ENCODE measurements around the gene FBLN2. TPM values are rescaled to one million over a fixed set of nuclear protein-coding genes. Genes with fewer than 3 reads are reported as not detected.

FBLN2 gene
- total RNA-seq, 4 donors from 2014 or later = 6.3 to 122 (median 25.7) TPM

GRCh38 chr3:13665582-13666226, 116.8 kb downstream of the FBLN2 start:
- 41 to 51% methylated on average over 8 of the region's 16 CpGs for WGBS, 2 donors

GRCh38 chr3:13666227-13666619, 117.3 kb downstream of the FBLN2 start:
- intact Hi-C loops (cut with DNase I) = no loop called here
- H3K36me3 ChIP-seq = no peaks in the 10 kb centered on the region
- H3K27me3 ChIP-seq = peaks cover 0 to 94% (median 0%) of the 10 kb centered on the region in 4 donors
- H3K9me3 ChIP-seq = no peaks in the 10 kb centered on the region
- no peak overlapping the region for H3K4me3 ChIP-seq
- DNase-seq = no peak
- no peak overlapping the region for H3K27ac ChIP-seq
- 72% methylated on average over 3 of the region's 4 CpGs; no CpG with 5 or more reads in 1 of the 2 donors for WGBS, 2 donors
- TF ChIP-seq, protein P1, sequence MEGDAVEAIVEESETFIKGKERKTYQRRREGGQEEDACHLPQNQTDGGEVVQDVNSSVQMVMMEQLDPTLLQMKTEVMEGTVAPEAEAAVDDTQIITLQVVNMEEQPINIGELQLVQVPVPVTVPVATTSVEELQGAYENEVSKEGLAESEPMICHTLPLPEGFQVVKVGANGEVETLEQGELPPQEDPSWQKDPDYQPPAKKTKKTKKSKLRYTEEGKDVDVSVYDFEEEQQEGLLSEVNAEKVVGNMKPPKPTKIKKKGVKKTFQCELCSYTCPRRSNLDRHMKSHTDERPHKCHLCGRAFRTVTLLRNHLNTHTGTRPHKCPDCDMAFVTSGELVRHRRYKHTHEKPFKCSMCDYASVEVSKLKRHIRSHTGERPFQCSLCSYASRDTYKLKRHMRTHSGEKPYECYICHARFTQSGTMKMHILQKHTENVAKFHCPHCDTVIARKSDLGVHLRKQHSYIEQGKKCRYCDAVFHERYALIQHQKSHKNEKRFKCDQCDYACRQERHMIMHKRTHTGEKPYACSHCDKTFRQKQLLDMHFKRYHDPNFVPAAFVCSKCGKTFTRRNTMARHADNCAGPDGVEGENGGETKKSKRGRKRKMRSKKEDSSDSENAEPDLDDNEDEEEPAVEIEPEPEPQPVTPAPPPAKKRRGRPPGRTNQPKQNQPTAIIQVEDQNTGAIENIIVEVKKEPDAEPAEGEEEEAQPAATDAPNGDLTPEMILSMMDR (IDR thresholded peaks at IDR 0.05) = no peak
- TF ChIP-seq POLR2A (IDR thresholded peaks at IDR 0.05) = no peak
- H3K4me1 ChIP-seq = no peaks in the 10 kb centered on the region

More at GRCh38 chr3:13665582-13666226, 116.8 kb downstream of the FBLN2 start:
- Histone ChIP-seq H3K27me3 (peaks cover 0 to 93% (median 0%) of the 10 kb centered on the region in 4 donors), H3K36me3 (no peaks in the 10 kb centered on the region), H3K4me3 (no peak overlapping the region), H3K4me1 (no peaks in the 10 kb centered on the region), H3K9me3 (no peaks in the 10 kb centered on the region), H3K27ac (no peak overlapping the region)
- TF ChIP-seq, protein P1 (IDR thresholded peaks at IDR 0.05) = no peak
- no peak for TF ChIP-seq POLR2A (IDR thresholded peaks at IDR 0.05)
- DNase-seq = no peak
- intact Hi-C loops (cut with DNase I) = no loop called here

DNA sequence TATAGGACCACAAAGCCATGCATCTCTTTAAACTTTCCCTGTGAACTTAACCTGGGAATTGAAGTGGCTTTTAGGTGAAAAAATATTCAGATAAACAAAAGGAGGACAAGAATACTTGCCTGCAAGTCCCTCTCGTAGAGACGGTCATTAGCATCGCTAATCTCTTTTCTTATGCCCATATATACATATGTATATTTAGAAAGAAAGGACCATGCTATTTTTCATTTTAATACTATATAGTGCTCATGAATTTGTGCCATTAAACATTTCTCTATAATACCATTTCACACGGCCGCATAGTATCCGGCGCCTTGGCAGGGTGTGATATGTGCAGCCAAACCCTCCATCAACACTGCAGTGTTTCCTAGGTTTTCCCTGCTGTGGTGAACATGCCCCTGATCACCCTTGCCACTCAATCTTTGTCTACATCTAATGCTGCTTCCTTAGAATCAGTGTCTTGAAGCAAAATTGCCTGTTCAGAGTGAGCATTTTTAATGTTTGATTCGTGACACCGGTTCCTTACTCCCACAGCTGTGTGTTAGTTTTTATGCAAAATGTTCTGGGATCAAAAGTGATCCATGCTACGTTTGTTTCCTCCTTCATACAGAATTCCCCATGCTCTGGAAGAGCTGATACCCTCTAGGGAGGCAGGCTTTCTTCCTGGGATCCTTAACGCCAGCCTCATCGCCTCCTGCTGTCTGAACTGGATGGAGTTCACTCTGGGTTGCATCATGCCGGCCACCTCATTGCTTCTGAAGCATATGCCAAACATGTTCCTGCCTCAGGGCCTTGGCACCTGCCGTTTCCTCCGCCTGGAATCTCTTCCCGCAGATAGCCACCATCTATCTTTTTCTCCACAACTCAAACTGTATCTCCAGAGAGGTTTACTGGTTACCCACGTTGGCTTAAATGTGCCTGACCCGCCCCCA, 118.1 kb downstream of the FBLN2 start:
- Histone ChIP-seq H3K4me1 (no peaks in the 10 kb centered on the region), H3K9me3 (no peaks in the 10 kb centered on the region), H3K4me3 (no peak overlapping the region), H3K36me3 (no peaks in the 10 kb centered on the region), H3K27me3 (peaks cover 0 to 93% (median 0%) of the 10 kb centered on the region in 4 donors), H3K27ac (no peak overlapping the region)
- no peak for TF ChIP-seq POLR2A (IDR thresholded peaks at IDR 0.05)
- TF ChIP-seq, protein P1 (IDR thresholded peaks at IDR 0.05) = no peak
- 52 to 64% methylated on average over 18 of the region's 18 CpGs for WGBS, 2 donors
- intact Hi-C loops (cut with DNase I) = no loop called here
- no peak for DNase-seq

DNA sequence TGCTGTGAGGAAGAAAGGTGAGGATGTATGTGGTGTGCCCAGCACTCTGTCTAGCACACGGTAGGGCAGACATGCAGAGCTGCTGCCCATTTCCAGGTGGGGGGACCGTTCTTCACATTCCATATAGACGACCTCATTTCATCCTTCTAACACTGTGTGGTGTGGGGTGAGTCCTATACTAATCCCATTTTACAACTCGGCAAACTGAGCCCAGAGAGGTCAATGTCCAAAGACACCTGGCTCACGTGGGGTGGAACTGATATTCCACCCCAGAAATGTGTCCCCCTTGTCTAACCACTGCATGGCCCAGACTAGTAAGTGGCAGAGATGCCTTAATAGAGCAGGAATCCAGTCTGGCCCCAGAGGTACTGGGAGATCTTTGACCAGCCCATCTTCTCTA, 119.2 kb downstream of the FBLN2 start:
- no peaks in the 10 kb centered on the region for H3K9me3 ChIP-seq
- H3K36me3 ChIP-seq = no peaks in the 10 kb centered on the region
- H3K27me3 ChIP-seq = peaks cover 0 to 96% (median 0%) of the 10 kb centered on the region in 4 donors
- H3K4me3 ChIP-seq = no peak overlapping the region
- no peaks in the 10 kb centered on the region for H3K4me1 ChIP-seq
- WGBS, 2 donors = 21 to 81% methylated on average over 3 to 5 of the region's 5 CpGs
- H3K27ac ChIP-seq = no peak overlapping the region
- no peak for DNase-seq
- no peak for TF ChIP-seq POLR2A (IDR thresholded peaks at IDR 0.05)
- TF ChIP-seq, protein P1 (IDR thresholded peaks at IDR 0.05) = no peak
- intact Hi-C loops (cut with DNase I) = no loop called here

DNA sequence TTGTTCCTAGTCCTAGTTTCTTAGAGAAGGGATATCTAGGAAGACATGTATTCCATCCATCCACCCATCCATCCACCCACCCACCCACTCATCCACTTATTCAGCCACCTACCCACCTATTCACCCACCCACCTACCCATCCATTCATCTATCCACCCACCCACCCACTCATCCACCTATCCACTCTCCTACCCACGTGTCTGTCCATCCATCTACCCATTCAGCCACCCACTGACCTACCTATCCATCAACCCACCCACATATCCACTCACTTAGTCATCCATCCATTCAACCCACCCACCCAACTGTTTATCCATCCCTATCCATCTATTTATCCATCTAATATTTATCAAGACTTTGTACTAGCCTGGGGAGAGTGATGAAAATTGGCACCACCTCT, 120.5 kb downstream of the FBLN2 start:
- Histone ChIP-seq H3K27me3 (peaks cover 0 to 96% (median 0%) of the 10 kb centered on the region in 4 donors), H3K4me1 (no peaks in the 10 kb centered on the region), H3K4me3 (no peak overlapping the region), H3K9me3 (no peaks in the 10 kb centered on the region), H3K27ac (no peak overlapping the region), H3K36me3 (no peaks in the 10 kb centered on the region)
- intact Hi-C loops (cut with DNase I) = no loop called here
- 20 to 22% methylated on average over 1 of the region's 1 CpG for WGBS, 2 donors
- no peak for DNase-seq
- TF ChIP-seq POLR2A (IDR thresholded peaks at IDR 0.05) = no peak
- TF ChIP-seq, protein P1 (IDR thresholded peaks at IDR 0.05) = no peak
